GM21737 (cell line): ENCODE measurements around the gene PET100.

ENCODE experiments used
- ATAC-seq: cut with Tn5 transposase; IDR thresholded peaks from one replicate; pipeline ENCODE4 v1.9.1; 2021; ENCODE audit warnings: mild to moderate bottlenecking, moderate library complexity; ENCODE audit not compliant: unreplicated experiment

PET100 gene

GRCh38 chr19:7647156-7647555 lies 17.6 kb downstream of the PET100 start:
- ATAC-seq: no peak

DNA sequence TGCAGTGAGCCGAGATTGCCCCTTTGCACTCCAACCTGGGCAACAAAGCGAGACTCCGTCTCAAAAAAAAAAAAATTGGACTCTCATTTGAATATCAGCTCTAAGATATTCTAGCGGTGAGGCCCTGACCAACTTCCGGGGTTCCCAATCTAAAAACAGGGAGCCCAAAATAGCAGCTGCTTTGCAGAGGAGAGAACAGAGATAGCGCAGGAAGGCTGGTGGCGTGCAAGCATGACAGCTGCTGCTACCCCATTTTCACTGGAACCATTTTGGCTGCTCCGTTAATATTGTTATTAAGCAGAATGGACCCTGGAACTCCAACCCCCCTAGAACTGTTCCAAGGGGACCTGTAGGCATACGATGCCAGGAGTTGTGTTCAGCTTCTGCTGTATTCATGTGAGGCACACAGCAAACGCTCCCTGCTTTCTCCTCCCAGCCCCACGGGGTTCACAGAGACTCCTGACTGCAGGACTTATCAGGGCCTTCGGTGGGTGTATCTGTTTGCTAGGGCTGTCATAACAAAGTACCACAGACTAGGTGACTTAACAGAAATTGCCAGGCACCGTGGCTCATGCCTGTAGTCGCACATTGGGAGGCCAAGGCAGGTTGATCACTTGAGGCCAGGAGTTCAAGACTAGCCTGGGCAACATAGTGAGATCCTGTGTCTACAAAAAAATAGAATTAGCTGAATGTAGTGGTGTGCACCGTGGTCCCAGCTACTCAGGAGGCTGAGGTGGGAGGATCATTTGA lies 18.8 kb downstream of the PET100 start:
- ATAC-seq: no peak

DNA sequence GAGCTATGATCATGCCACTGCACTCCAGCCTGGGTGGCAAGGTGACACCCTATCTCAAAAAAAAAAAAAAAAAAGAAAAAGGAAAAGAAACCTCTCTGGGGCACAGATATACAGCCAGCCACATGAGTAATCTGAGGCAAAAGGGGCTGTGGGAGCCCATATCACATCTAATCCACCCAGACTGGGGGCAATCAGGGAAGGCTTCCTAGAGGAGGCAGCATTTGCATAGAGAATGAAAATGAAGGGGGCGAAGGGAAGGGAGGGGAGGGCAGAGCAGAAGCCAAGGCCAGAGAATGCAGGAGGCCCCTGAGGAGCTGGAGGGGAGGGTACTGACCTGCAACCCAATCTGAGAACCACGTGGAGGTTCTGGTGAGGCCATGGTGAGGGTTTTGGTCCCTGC lies 20.6 kb downstream of the PET100 start:
- no peak for ATAC-seq

- no peak for ATAC-seq
Measured at GRCh38 chr19:7652061-7652641, 22.6 kb downstream of the PET100 start.

- no peak for ATAC-seq
Measured at GRCh38 chr19:7654401-7654800, 24.8 kb downstream of the PET100 start.

- ATAC-seq: no peak
Measured at GRCh38 chr19:7655581-7655980, 26.0 kb downstream of the PET100 start.

DNA sequence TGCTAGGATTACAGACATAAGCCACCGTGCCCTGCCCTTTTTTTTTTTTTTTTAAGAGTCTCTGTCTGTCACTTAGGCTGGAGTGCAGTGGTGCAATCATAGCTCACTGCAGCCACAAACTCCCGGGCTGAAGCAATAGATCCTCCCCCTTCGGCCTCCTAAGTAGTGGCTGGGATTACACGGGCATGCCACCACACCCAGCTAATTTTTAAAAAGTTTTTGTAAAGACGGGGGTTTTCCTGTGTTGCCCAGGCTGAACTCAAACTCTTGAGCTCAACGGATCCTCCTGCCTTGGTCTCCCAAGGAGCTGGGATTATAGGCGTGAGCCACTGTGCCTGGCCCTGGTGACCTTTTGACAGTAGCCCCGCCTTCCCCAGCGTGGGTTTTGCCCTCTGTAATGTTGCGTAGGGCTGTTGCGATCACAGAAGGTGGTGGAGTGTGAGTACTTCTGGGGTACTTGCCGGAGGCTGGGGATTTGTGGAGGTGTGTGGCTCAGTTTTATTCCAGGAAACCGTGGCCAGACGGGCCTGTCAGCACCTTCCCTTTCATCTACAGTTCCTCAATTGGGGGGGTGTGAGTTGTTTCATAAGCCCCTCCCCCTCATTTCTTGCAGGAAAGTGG lies 27.6 kb downstream of the PET100 start:
- ATAC-seq: no peak

DNA sequence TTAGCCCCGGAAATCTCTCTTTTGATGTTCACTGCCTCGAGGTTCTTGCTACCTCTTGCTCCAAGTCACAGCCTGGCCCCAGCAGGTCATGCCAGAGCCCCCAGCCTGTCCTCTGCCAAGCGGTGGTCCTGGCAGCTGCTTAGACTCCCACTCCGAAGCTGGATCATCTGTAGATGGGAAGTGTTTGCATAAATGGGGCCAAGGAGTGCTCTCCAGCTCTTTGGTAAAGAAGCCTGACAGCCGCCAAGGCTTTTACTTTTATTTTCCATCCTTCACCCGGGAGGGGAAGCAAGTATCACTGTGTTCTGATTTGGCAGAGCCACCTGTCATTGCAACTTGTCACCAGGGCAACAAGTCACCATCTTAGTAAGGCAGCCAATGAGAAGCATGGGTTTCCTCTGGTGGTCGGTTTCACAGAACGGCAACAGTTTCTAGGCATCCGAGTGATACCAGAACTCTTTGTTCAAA lies 28.7 kb downstream of the PET100 start:
- peak; percentile 88 for ATAC-seq

DNA sequence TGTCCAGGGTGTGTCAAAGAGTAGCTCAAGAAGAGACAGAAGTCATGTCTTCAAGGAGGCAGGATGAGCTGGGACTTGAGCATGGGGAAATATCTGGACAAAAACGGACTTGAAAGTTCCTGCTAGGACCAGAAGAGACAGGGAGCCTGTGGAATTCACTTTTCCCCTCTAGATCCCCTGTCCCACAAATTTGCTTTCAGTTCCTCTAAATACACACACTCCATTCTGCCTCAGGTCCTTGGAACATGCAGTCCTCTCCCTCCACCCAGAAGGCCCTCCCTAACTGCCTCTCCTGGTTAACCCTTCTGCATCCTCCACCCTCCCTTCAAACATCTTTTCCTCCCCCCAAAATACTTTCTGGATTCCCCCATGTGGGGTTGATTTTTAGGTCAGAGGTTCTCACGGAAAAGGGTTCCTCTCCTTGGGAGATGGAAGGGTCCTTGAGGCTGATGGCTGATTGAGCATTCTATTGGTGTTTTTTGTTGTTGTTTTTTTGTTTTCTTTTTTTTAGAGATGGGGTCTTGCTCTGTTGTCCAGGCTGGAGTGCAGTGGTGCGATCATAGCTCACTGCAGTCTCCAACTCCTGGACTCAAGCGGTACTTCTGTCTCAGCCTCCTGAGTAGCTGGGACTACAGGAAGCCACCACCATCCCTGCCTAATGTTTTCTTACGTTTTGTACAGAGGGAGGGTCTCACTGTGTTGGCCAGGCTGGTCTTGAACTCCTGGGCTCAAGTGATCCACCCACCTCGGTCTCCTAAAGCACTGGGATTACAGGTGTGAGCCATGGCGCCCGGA lies 32.3 kb downstream of the PET100 start:
- ATAC-seq: no peak

- ATAC-seq: no peak
Measured at GRCh38 chr19:7662657-7663056, 33.1 kb downstream of the PET100 start.

DNA sequence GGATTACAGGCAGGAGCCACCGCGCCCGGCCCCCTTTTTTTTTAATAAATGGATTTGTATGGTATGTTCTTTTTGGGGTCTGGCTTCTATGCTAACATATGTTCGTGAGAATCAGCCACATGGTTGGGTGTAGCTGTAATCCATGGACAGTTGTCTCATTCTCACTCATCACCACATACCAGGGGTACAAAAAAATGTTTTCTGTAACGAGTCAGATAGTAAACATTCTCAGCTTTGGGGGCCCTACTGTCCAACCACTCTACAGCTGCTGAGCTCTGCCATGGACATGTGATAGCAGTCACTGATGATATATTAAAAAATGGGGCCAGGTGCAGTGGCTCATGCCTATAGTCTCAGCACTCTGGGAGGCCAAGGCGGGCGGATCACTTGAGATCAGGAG lies 34.1 kb downstream of the PET100 start:
- no peak for ATAC-seq

GRCh38 chr19:7665076-7665475 lies 35.5 kb downstream of the PET100 start:
- ATAC-seq: no peak

GRCh38 chr19:7668842-7669241 lies 39.2 kb downstream of the PET100 start, which contains the start of gene RETN:
RETN (plus strand) TSS chr19:7669049; CDS start chr19:7669327, 278 bp downstream.
- no peak for ATAC-seq

- ATAC-seq: no peak
Measured at GRCh38 chr19:7669641-7670040, 40.0 kb downstream of the PET100 start.

DNA sequence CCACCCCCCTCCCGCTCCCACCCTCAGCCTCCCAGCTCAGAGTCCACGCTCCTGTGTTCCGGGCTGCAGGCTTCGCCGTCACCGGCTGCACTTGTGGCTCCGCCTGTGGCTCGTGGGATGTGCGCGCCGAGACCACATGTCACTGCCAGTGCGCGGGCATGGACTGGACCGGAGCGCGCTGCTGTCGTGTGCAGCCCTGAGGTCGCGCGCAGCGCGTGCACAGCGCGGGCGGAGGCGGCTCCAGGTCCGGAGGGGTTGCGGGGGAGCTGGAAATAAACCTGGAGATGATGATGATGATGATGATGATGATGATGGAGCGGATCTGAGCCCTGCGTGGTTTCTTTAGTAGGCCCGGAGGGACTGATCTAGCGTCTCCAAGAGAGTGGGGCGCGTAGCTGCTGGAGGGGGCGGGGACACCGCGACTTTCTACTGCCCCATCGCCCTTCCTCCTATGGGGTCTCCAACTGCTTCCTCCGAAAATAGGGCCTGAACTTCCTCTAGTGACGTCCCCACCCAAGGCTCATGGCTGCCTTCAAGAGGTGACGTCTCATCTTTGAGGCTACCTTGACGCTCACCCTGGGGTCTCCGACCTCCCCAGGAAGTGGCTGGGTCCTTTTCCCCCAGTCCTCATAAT lies 40.7 kb downstream of the PET100 start:
- no peak for ATAC-seq

- ATAC-seq: no peak
Measured at GRCh38 chr19:7670790-7671189, 41.2 kb downstream of the PET100 start.

DNA sequence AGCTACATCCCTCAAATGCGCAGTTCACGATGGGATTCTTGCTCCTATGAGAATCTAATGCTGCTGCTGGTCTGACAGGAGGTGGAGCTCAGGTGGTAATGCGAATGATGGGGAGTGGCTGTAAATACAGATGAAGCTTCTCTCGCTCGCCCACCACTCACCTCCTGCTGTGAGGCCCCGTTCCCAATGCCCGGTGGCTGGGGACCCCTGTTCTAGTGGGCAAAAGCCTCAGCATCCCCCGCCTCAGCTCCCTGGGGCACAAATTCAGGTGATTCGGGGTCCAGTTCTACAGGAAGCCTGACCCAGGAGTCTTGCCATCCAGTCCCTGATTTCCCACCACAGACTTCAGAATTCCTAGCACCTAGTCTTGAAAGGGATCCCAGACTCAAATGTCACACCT lies 42.9 kb downstream of the PET100 start:
- no peak for ATAC-seq

- no peak for ATAC-seq
Measured at GRCh38 chr19:7674010-7675005, 44.7 kb downstream of the PET100 start.

DNA sequence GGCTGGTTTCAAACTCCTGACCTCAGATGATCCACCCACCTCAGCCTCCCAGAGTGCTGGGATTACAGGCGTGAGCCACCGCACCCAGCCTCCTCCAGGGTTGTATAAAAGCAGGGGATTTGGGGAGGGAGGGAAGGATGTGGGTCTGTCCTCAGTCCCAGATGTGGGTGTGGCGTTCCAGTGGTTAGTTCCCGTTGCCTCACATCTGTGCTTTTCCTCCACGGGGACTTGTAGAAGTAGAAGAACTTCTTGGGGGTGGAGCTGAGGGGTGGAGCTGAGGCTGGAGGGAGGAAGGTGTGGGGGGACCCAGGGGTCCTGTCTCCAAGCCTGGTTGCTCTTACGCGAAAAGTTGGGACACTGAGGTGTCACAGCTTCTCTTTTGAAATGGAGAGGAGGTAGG lies 46.8 kb downstream of the PET100 start:
- ATAC-seq: no peak

GRCh38 chr19:7676854-7677253 lies 47.3 kb downstream of the PET100 start, which contains the start of gene MCEMP1:
MCEMP1 (plus strand) TSS chr19:7677090; CDS start chr19:7677121, 31 bp downstream.
- ATAC-seq: no peak
